Sigmoid colon (tissue), 7 donors: ENCODE results near the gene DNMT3B. TPM values are rescaled to one million over a fixed set of nuclear protein-coding genes. Genes with fewer than 3 reads are reported as not detected.

Source experiments
- DNase-seq: peaks from one replicate; pipeline ENCODE4 v3.0.0-alpha.2; 2019
- H3K27ac ChIP-seq, 4 donors: fragments of 200-600 bp; sonication (generic); one replicate each; pipeline ENCODE4 v1.5.1; 2016 to 2019; ENCODE audit warnings: mild to moderate bottlenecking in 1 of 4
- H3K27me3 ChIP-seq, 3 donors: fragments of 200-600 bp; sonication (generic); one replicate each; pipeline ENCODE4 v1.5.1; 2019; ENCODE audit warnings: mild to moderate bottlenecking in 1 of 3
- H3K36me3 ChIP-seq, 4 donors: fragments of 200-600 bp; sonication (generic); one replicate each; pipeline ENCODE4 v1.5.1; 2016 to 2019
- H3K4me1 ChIP-seq, 4 donors: fragments of 200-600 bp; sonication (generic); one replicate each; pipeline ENCODE4 v1.5.1; 2017 to 2019
- H3K4me3 ChIP-seq, 4 donors: fragments of 200-600 bp; sonication (generic); one replicate each; pipeline ENCODE4 v1.5.1; 2017 to 2019; ENCODE audit warnings: mild to moderate bottlenecking in 2 of 4, moderate library complexity in 1 of 4
- H3K9me3 ChIP-seq, 4 donors: fragments of 200-600 bp in 3 of 4; sonication (generic) in 3 of 4; one replicate each; pipeline versions ENCODE4 v1.5.1 to v1.6.1; 2013 to 2019
- CTCF ChIP-seq, 4 experiments: fragments of 450-650 bp in 3 of 4; fragments of 200-600 bp in 1 of 4; IDR thresholded peaks; one replicate each; pipeline ENCODE4 v1.5.1; 2016 to 2019; ENCODE audit warnings: antibody characterized with exemption in 4 of 4, mild to moderate bottlenecking in 3 of 4, moderate library complexity in 2 of 4
- EP300 ChIP-seq, 4 donors: sonication (generic); formaldehyde crosslinking; IDR thresholded peaks; one replicate each; pipeline ENCODE4 v1.6.1; 2017; ENCODE audit warnings: antibody characterized with exemption in 4 of 4
- POLR2A ChIP-seq, 2 donors: fragments of 450-650 bp; IDR thresholded peaks; one replicate each; pipeline ENCODE4 v1.6.1; 2016; ENCODE audit warnings: antibody characterized with exemption in 2 of 2, mild to moderate bottlenecking in 2 of 2, moderate library complexity in 2 of 2
- POLR2AphosphoS5 ChIP-seq, 4 donors: sonication (generic); formaldehyde crosslinking; IDR thresholded peaks; one replicate each; pipeline ENCODE4 v1.6.1; 2017; ENCODE audit warnings: antibody characterized with exemption in 4 of 4
- WGBS, 2 donors: extraction: QIAGEN DNeasy Blood & Tissue Kit; methylation state at CpG; one replicate each; pipeline ENCODE4 v1.1.7; 2013; 5-methylcytosine and 5-hydroxymethylcytosine counted together
- intact Hi-C: fragments of 100-400 bp; cut with DNase I; formaldehyde crosslinking; loops from one replicate; pipeline ENCODE4 v1.15.1; 2023
- polyA plus RNA-seq, 3 donors: library from polyadenylated mRNA; stranded (reverse); fragments of 200-250 nt; gene quantifications; one replicate each; pipeline ENCODE4 v1.2.3, GENCODE V29; 2013
- total RNA-seq, 4 donors: library from RNA; depleted of rRNA; stranded (reverse); fragments of >200 nt; gene quantifications; one replicate each; pipeline ENCODE4 v1.1.0, GENCODE V29; 2016
- donor health status: healthy with polysubstance abuse.
- donor health status: Bipolar disorder and iron deficiency.
- donor health status: healthy.

DNMT3B gene
- total and polyA plus RNA-seq, 7 donors = 0.36 to 1.7 (median 0.60) TPM; not detected in 1

- H3K9me3 ChIP-seq = no peaks in the 10 kb centered on the region
- no peaks in the 10 kb centered on the region for H3K27me3 ChIP-seq
- no peak for TF ChIP-seq POLR2A (IDR thresholded peaks at IDR 0.05)
- H3K4me3 ChIP-seq = no peak overlapping the region
- no peak overlapping the region for H3K27ac ChIP-seq
- no peaks in the 10 kb centered on the region for H3K4me1 ChIP-seq
- no peaks in the 10 kb centered on the region for H3K36me3 ChIP-seq
- no peak for DNase-seq
- WGBS, 2 donors = 88% methylated on average over 9 of the region's 9 CpGs
- intact Hi-C loops = no loop called here
Observed at GRCh38 chr20:32807706-32808105, 45.5 kb downstream of the DNMT3B start.

GRCh38 chr20:32808438-32808837, 46.3 kb downstream of the DNMT3B start:
- H3K27me3 ChIP-seq = no peaks in the 10 kb centered on the region
- no peaks in the 10 kb centered on the region for H3K36me3 ChIP-seq
- no peaks in the 10 kb centered on the region for H3K4me1 ChIP-seq
- H3K9me3 ChIP-seq = no peaks in the 10 kb centered on the region
- no peak for TF ChIP-seq EP300 (IDR thresholded peaks at IDR 0.05)
- no peak for TF ChIP-seq POLR2AphosphoS5 (IDR thresholded peaks at IDR 0.05)
- no peak for TF ChIP-seq POLR2A (IDR thresholded peaks at IDR 0.05)
- TF ChIP-seq CTCF (IDR thresholded peaks at IDR 0.05) = no peak
- H3K4me3 ChIP-seq = no peak overlapping the region
- 85 to 89% methylated on average over 4 of the region's 4 CpGs for WGBS, 2 donors
- no peak overlapping the region for H3K27ac ChIP-seq
- intact Hi-C loops = no loop called here
- DNase-seq = no peak

GRCh38 chr20:32809907-32810306, 47.7 kb downstream of the DNMT3B start:
- Histone ChIP-seq H3K4me3 (no peak overlapping the region), H3K36me3 (no peaks in the 10 kb centered on the region), H3K9me3 (no peaks in the 10 kb centered on the region), H3K27me3 (no peaks in the 10 kb centered on the region), H3K4me1 (no peaks in the 10 kb centered on the region), H3K27ac (no peak overlapping the region)
- TF ChIP-seq POLR2A (IDR thresholded peaks at IDR 0.05) (no peak), CTCF (IDR thresholded peaks at IDR 0.05) (no peak), EP300 (IDR thresholded peaks at IDR 0.05) (no peak), POLR2AphosphoS5 (IDR thresholded peaks at IDR 0.05) (no peak)
- no peak for DNase-seq
- intact Hi-C loops = no loop called here
- 95 to 98% methylated on average over 4 of the region's 4 CpGs for WGBS, 2 donors

GRCh38 chr20:32810941-32811340, 48.8 kb downstream of the DNMT3B start:
- intact Hi-C loops = no loop called here
- Histone ChIP-seq H3K27ac (no peak overlapping the region), H3K36me3 (no peaks in the 10 kb centered on the region), H3K27me3 (no peaks in the 10 kb centered on the region), H3K4me1 (no peaks in the 10 kb centered on the region), H3K4me3 (no peak overlapping the region), H3K9me3 (no peaks in the 10 kb centered on the region)
- WGBS, 2 donors = 91 to 93% methylated on average over 5 of the region's 5 CpGs
- DNase-seq = no peak
- TF ChIP-seq CTCF (IDR thresholded peaks at IDR 0.05) = no peak
- no peak for TF ChIP-seq EP300 (IDR thresholded peaks at IDR 0.05)
- TF ChIP-seq POLR2AphosphoS5 (IDR thresholded peaks at IDR 0.05) = no peak
- no peak for TF ChIP-seq POLR2A (IDR thresholded peaks at IDR 0.05)

GRCh38 chr20:32811886-32812285, 49.7 kb downstream of the DNMT3B start:
- no peaks in the 10 kb centered on the region for H3K36me3 ChIP-seq
- DNase-seq = no peak
- no peaks in the 10 kb centered on the region for H3K27me3 ChIP-seq
- H3K4me3 ChIP-seq = no peak overlapping the region
- H3K4me1 ChIP-seq = no peaks in the 10 kb centered on the region
- TF ChIP-seq EP300 (IDR thresholded peaks at IDR 0.05) = no peak
- no peak for TF ChIP-seq POLR2AphosphoS5 (IDR thresholded peaks at IDR 0.05)
- TF ChIP-seq POLR2A (IDR thresholded peaks at IDR 0.05) = no peak
- TF ChIP-seq CTCF (IDR thresholded peaks at IDR 0.05) = no peak
- no peak overlapping the region for H3K27ac ChIP-seq
- no peaks in the 10 kb centered on the region for H3K9me3 ChIP-seq
- 85 to 92% methylated on average over 6 of the region's 6 CpGs for WGBS, 2 donors
- intact Hi-C loops = no loop called here
